Activated T-cell treated with anti-CD3 and anti-CD28 coated beads, Interleukin-2, amount 50 U/mL, for 4 hours (primary cell): Measurements from ENCODE around the gene PBX1. TPM values are rescaled to one million over a fixed set of nuclear protein-coding genes. Genes with fewer than 3 reads are reported as not detected.

Source experiments
- ATAC-seq, 2 donors: fragments of 200-7000 bp; cut with Tn5 transposase; one replicate each; pipeline ENCODE4 v1.10.0; 2021
- DNase-seq: peaks from one replicate; pipeline ENCODE4 v3.0.0-alpha.2; 2020
- H3K27me3 Mint-ChIP-seq: one replicate; pipeline ENCODE4 v1.8.0; 2021; ENCODE audit warnings: low read depth, mixed read lengths
- H3K36me3 Mint-ChIP-seq: one replicate; pipeline ENCODE4 v1.8.0; 2022; ENCODE audit warnings: mixed read lengths; ENCODE audit not compliant: insufficient read depth
- H3K4me1 Mint-ChIP-seq: one replicate; pipeline ENCODE4 v1.8.0; 2021; ENCODE audit warnings: low read depth, mixed read lengths
- H3K4me3 Mint-ChIP-seq: one replicate; pipeline ENCODE4 v1.8.0; 2021; ENCODE audit warnings: mild to moderate bottlenecking, moderate library complexity, mixed read lengths
- H3K9me3 Mint-ChIP-seq: one replicate; pipeline ENCODE4 v1.8.0; 2021; ENCODE audit warnings: mixed read lengths
- total RNA-seq, 3 donors: library from RNA; stranded (reverse); gene quantifications; one replicate each; pipeline ENCODE4 v1.2.1, GENCODE V29; 2021

Gene PBX1
- total RNA-seq, 3 donors from 2014 or later = 0.41 to 0.48 (median 0.47) TPM

DNA sequence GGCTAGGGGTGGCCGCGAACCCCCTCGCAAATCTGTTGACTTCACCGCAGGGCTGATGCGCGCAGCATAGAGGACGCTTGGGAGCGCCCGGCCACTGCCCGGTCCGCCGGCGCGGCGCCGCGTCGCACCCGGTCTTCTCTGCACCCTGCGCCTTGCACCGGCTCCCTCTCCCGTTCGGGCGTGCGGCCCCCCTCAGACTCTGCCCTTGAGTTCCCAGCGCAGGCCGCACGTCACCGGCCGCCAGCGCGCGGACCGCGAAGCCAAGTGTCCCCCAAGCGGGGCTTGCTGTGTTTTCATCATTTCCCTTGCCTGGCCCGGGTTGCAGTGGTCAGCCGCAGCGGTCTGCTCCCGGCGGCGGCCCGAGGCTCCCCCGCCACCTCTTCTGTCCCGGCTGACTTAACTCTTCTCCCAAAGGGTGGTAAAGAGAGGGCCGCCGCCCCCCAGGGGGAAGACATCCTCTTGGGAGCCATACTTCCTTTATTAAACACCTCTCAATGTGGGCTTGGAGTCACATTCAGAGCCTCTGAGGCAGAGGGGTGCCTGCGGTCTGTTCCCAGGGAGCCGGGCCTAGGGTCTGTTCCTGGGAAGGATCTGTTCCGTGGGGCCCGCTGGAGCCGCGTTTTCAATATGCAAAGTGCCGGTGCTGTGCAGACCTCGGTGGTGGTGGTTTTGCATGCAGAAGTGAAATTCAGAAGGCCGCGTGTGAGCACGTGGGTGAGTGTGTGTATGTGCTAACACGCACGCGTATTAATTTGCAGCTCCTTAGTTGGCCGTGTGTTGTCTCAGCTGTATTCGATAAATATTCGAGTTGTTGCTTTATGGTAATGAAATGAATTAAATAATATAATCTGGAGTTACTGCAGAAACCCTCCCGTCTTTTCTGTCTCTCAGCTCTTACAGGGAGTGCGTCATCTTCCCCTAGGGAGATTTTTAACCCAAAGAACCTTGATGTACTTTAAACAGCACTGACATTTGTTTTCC is 17.6 kb downstream of the PBX1 start:
- no peak for DNase-seq
- no peaks in the 10 kb centered on the region for H3K4me1 Mint-ChIP-seq

GRCh38 chr1:164577291-164577690 is 18.3 kb downstream of the PBX1 start:
- Mint-ChIP-seq H3K4me3 (no peak overlapping the region), H3K4me1 (no peaks in the 10 kb centered on the region), H3K9me3 (no peaks in the 10 kb centered on the region), H3K27me3 (no peaks in the 10 kb centered on the region), H3K36me3 (no peaks in the 10 kb centered on the region)
- DNase-seq = no peak
- ATAC-seq = no peak

More for the DNA sequence above, 17.6 kb downstream of the PBX1 start:
- no peaks in the 10 kb centered on the region for H3K36me3 Mint-ChIP-seq
- H3K9me3 Mint-ChIP-seq = no peaks in the 10 kb centered on the region
- no peak overlapping the region for H3K4me3 Mint-ChIP-seq
- no peak for ATAC-seq
- H3K27me3 Mint-ChIP-seq = no peaks in the 10 kb centered on the region

DNA sequence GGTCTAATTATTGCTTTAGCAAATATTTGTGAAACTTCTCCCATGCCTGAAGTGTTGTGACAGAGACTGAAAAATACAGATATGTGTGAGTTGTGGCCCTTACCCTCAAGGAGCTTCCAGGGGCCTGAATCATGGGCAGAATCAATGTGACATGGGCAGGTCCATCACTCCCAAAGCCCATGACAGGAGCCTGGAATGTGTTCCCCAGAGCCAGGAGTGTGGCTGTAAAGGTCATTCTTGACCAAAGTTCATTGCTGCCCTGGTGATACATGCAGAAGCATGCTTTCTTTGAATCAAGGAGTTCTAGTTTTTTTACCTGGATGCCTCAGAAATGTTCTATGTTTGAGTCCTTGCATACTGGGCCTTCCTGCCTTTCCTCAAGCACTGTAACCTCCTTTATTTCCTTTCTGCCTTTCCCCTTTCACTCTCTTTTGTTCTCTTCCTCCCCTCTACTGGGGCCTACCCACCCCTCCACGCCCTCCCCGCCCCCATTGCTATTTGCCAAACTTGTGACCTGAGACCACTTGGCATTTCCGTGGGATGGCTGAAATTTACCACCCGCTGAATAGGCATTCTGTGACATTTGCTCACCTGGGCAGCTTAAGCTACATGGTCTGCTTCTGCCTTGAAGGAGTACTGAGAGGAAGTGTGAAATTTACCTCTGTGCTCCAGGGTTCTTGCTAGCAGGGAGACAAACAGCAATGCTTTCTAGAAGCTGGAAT is 19.7 kb downstream of the PBX1 start:
- no peak for ATAC-seq
- Mint-ChIP-seq H3K9me3 (no peaks in the 10 kb centered on the region), H3K4me3 (no peak overlapping the region), H3K27me3 (no peaks in the 10 kb centered on the region), H3K4me1 (no peaks in the 10 kb centered on the region), H3K36me3 (no peaks in the 10 kb centered on the region)
- DNase-seq = no peak

DNA sequence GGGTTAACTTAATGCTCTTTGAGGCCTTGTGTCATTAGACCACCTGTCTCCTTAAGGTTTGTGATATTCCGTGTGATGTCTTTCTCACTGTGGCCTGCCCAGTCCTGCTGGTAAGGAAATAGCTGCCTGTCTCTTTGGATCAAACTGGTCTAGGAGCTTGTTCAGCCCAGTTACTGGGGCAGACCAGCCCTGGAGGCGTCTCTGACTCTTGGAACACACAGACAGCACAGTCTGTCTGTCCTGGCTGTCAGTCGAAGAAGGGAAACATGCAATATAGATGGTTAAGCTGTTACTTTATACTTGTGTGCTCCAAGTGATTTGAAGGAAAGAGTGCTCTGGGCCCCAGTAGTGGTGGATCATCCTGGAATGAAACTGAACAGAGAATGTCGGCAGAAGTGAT is 20.4 kb downstream of the PBX1 start:
- Mint-ChIP-seq H3K27me3 (no peaks in the 10 kb centered on the region), H3K9me3 (no peaks in the 10 kb centered on the region), H3K36me3 (no peaks in the 10 kb centered on the region), H3K4me3 (no peak overlapping the region), H3K4me1 (no peaks in the 10 kb centered on the region)
- no peak for DNase-seq
- ATAC-seq = no peak

- ATAC-seq (no peak), DNase-seq (no peak)
- Mint-ChIP-seq H3K27me3 (no peaks in the 10 kb centered on the region), H3K36me3 (no peaks in the 10 kb centered on the region), H3K4me3 (no peak overlapping the region), H3K9me3 (no peaks in the 10 kb centered on the region), H3K4me1 (no peaks in the 10 kb centered on the region)
These were observed 22.8 kb downstream of the PBX1 start for GRCh38 chr1:164581762-164582161.

- H3K4me3 Mint-ChIP-seq = no peak overlapping the region
- no peaks in the 10 kb centered on the region for H3K9me3 Mint-ChIP-seq
- H3K27me3 Mint-ChIP-seq = no peaks in the 10 kb centered on the region
- H3K36me3 Mint-ChIP-seq = no peaks in the 10 kb centered on the region
- H3K4me1 Mint-ChIP-seq = no peaks in the 10 kb centered on the region
- ATAC-seq = no peak
- DNase-seq = no peak
These were observed 24.2 kb downstream of the PBX1 start for GRCh38 chr1:164583196-164583595.

DNA sequence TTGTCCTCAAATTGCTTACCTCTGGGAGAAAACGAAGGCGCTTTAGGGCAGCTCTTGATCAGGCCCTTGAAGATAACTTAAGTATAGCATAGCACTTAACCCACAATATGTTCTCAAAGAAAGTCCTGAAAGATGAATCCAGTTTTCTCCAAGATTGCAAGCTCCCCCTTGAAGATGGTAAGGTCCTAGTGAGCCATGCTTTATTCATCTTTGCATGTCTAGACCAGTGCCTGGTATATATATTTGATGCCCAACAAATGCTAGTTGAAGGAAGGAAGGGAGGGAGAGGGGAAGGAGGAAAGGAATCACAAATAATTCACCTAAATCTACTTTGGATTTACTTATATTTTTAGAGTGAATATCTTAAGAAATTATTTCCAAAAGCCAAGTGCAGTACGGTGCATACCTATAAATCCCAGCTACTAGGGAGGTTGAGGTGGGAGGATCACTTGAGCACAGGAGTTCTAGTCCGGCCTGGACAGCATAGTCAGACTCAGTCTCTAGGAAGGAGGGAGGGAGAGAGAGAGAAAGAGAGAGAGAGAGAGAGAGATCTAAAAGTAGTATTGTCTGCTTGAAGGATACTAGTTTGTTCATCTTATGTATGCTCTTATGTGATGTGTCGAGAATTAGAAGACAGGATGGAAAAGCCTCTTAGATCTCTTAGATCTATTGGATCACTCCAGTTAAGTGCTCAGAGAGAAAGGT is 25.0 kb downstream of the PBX1 start:
- H3K4me1 Mint-ChIP-seq = no peaks in the 10 kb centered on the region
- ATAC-seq (no peak), DNase-seq (no peak)
- H3K27me3 Mint-ChIP-seq = no peaks in the 10 kb centered on the region
- H3K36me3 Mint-ChIP-seq = no peaks in the 10 kb centered on the region
- H3K4me3 Mint-ChIP-seq = no peak overlapping the region
- H3K9me3 Mint-ChIP-seq = no peaks in the 10 kb centered on the region

DNA sequence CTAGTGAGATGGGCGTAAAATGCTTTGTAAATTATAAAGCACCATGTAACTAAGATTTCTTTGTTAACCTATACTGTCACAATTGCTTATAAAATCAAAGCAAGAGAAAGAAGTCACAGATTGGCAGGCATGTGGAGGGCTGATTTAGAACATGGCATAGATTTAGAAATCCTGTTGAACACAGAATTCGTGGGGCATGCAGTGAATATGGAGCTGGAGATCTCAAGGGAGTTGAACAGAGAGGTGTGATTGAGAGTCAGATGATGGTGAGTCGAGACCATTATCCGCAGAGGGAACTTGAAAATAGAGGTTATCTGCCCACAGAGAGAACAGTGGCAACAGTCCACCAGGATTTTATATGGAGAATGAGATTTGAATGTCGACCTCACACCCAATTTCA is 27.6 kb downstream of the PBX1 start:
- peaks cover 8% of the 10 kb centered on the region for H3K27me3 Mint-ChIP-seq
- H3K36me3 Mint-ChIP-seq = no peaks in the 10 kb centered on the region
- H3K4me3 Mint-ChIP-seq = no peak overlapping the region
- DNase-seq (no peak), ATAC-seq (no peak)
- H3K9me3 Mint-ChIP-seq = no peaks in the 10 kb centered on the region
- H3K4me1 Mint-ChIP-seq = no peaks in the 10 kb centered on the region

GRCh38 chr1:164587617-164588501 is 28.9 kb downstream of the PBX1 start:
- peaks cover 8% of the 10 kb centered on the region for H3K27me3 Mint-ChIP-seq
- DNase-seq (no peak), ATAC-seq (no peak)
- H3K4me1 Mint-ChIP-seq = no peaks in the 10 kb centered on the region
- no peak overlapping the region for H3K4me3 Mint-ChIP-seq
- no peaks in the 10 kb centered on the region for H3K36me3 Mint-ChIP-seq
- no peaks in the 10 kb centered on the region for H3K9me3 Mint-ChIP-seq

DNA sequence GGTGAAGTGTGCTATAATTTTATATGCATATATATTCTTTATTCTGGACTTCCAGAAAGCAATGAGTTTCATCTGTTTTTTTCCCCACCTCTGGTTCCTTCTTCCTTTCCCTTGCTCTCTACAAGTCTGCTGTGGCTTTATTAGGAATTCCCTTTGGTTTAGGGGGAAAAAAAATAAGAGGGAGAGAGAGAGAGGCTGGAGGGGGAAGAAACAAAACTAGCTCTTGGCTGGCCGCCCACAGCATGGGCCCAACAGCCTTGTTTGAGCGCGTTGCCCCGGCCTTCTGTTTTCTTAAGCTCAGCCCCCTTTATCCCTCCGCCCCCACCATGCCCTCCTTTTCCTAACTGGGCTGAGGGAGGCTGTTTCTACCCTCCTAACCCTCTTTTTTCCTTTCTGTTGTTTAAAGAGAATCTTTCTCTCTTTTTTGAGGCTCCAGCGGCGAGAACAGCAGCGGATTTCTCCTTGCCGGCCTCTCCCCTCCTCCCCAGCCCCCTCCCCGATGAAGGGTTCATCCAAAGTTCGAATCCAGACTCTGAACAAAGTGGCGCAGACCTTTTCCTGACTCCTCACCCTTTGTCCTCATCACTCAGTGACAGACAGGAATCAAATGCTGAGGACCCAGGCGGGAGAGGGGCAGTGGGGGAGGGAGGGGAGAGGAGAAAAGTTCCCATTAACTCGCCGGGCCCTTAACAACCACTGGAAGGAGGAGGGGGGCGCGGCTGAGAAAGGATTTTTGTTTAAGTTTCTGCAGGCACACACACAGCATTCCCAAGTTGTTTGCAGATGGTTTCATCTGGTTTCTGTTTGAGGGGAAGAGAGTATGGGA is 29.7 kb downstream of the PBX1 start:
- Mint-ChIP-seq H3K4me3 (no peak overlapping the region), H3K9me3 (no peaks in the 10 kb centered on the region), H3K36me3 (no peaks in the 10 kb centered on the region), H3K27me3 (peaks cover 8% of the 10 kb centered on the region), H3K4me1 (no peaks in the 10 kb centered on the region)
- no peak for ATAC-seq
- no peak for DNase-seq

GRCh38 chr1:164589408-164589807 is 30.4 kb downstream of the PBX1 start:
- ATAC-seq = no peak
- Mint-ChIP-seq H3K4me1 (no peaks in the 10 kb centered on the region), H3K4me3 (no peak overlapping the region)

GRCh38 chr1:164589961-164590507 is 31.1 kb downstream of the PBX1 start:
- no peak overlapping the region for H3K4me3 Mint-ChIP-seq
- no peaks in the 10 kb centered on the region for H3K9me3 Mint-ChIP-seq
- ATAC-seq (no peak), DNase-seq (no peak)
- peaks cover 8% of the 10 kb centered on the region for H3K27me3 Mint-ChIP-seq
- no peaks in the 10 kb centered on the region for H3K36me3 Mint-ChIP-seq
- H3K4me1 Mint-ChIP-seq = no peaks in the 10 kb centered on the region

More at GRCh38 chr1:164589408-164589807, 30.4 kb downstream of the PBX1 start:
- Mint-ChIP-seq H3K27me3 (peaks cover 8% of the 10 kb centered on the region), H3K9me3 (no peaks in the 10 kb centered on the region), H3K36me3 (no peaks in the 10 kb centered on the region)
- DNase-seq = no peak

GRCh38 chr1:164590592-164590991 is 31.6 kb downstream of the PBX1 start:
- no peak for ATAC-seq
- H3K9me3 Mint-ChIP-seq = no peaks in the 10 kb centered on the region
- H3K4me3 Mint-ChIP-seq = no peak overlapping the region
- DNase-seq = no peak
- peaks cover 8% of the 10 kb centered on the region for H3K27me3 Mint-ChIP-seq
- H3K36me3 Mint-ChIP-seq = no peaks in the 10 kb centered on the region
- no peaks in the 10 kb centered on the region for H3K4me1 Mint-ChIP-seq
